ENCODE data around the gene CHRND. TPM values are rescaled to one million over a fixed set of nuclear protein-coding genes. Genes with fewer than 3 reads are reported as not detected.

CHRND gene
- total RNA-seq, 1 experiment from 2014 or later: not detected

- peaks cover 66% of the 10 kb centered on the region for H3K27me3 Mint-ChIP-seq (ENCODE audit: low read depth)
- DNase-seq (ENCODE audit: low spot score) (peak; percentile 61), ATAC-seq (peak; percentile 55)
- peak overlapping the region; percentile 67 for H3K4me3 Mint-ChIP-seq
- peaks cover 23% of the 10 kb centered on the region for H3K4me1 Mint-ChIP-seq
- H3K36me3 Mint-ChIP-seq: no peaks in the 10 kb centered on the region
- no peak overlapping the region for H3K27ac Mint-ChIP-seq
- TF ChIP-seq ATF6 (CRISPR knock-in tag; IDR thresholded peaks at IDR 0.05) (no peak), SMAD3 (CRISPR knock-in tag; IDR thresholded peaks at IDR 0.05; ENCODE audit: borderline replicate concordance) (no peak), ZNF138 (CRISPR knock-in tag; conservative IDR thresholded peaks at IDR 0.05) (no peak), ARID4B (CRISPR knock-in tag; IDR thresholded peaks at IDR 0.05; ENCODE audit: borderline replicate concordance) (no peak)
- TF ChIP-seq, protein P1, sequence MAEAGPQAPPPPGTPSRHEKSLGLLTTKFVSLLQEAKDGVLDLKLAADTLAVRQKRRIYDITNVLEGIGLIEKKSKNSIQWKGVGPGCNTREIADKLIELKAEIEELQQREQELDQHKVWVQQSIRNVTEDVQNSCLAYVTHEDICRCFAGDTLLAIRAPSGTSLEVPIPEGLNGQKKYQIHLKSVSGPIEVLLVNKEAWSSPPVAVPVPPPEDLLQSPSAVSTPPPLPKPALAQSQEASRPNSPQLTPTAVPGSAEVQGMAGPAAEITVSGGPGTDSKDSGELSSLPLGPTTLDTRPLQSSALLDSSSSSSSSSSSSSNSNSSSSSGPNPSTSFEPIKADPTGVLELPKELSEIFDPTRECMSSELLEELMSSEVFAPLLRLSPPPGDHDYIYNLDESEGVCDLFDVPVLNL (CRISPR knock-in tag; IDR thresholded peaks at IDR 0.05; ENCODE audit: borderline replicate concordance, low read depth): no peak
- TF ChIP-seq, protein P2, sequence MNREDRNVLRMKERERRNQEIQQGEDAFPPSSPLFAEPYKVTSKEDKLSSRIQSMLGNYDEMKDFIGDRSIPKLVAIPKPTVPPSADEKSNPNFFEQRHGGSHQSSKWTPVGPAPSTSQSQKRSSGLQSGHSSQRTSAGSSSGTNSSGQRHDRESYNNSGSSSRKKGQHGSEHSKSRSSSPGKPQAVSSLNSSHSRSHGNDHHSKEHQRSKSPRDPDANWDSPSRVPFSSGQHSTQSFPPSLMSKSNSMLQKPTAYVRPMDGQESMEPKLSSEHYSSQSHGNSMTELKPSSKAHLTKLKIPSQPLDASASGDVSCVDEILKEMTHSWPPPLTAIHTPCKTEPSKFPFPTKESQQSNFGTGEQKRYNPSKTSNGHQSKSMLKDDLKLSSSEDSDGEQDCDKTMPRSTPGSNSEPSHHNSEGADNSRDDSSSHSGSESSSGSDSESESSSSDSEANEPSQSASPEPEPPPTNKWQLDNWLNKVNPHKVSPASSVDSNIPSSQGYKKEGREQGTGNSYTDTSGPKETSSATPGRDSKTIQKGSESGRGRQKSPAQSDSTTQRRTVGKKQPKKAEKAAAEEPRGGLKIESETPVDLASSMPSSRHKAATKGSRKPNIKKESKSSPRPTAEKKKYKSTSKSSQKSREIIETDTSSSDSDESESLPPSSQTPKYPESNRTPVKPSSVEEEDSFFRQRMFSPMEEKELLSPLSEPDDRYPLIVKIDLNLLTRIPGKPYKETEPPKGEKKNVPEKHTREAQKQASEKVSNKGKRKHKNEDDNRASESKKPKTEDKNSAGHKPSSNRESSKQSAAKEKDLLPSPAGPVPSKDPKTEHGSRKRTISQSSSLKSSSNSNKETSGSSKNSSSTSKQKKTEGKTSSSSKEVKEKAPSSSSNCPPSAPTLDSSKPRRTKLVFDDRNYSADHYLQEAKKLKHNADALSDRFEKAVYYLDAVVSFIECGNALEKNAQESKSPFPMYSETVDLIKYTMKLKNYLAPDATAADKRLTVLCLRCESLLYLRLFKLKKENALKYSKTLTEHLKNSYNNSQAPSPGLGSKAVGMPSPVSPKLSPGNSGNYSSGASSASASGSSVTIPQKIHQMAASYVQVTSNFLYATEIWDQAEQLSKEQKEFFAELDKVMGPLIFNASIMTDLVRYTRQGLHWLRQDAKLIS (CRISPR knock-in tag; IDR thresholded peaks at IDR 0.05; ENCODE audit: borderline replicate concordance): no peak
- ChIA-PET POLR2A (no interaction called here), CTCF (interaction anchor here (0.6 to 2.0 kb wide), 7 partner anchors 14 to 121 kb away, joined by 3 to 10 read pairs (median 5); partner anchors contain the start of gene PRSS56)
- H3K9me3 Mint-ChIP-seq: no peaks in the 10 kb centered on the region
These were observed 37.8 kb upstream of the CHRND start for GRCh38 chr2:232488097-232488711.

DNA sequence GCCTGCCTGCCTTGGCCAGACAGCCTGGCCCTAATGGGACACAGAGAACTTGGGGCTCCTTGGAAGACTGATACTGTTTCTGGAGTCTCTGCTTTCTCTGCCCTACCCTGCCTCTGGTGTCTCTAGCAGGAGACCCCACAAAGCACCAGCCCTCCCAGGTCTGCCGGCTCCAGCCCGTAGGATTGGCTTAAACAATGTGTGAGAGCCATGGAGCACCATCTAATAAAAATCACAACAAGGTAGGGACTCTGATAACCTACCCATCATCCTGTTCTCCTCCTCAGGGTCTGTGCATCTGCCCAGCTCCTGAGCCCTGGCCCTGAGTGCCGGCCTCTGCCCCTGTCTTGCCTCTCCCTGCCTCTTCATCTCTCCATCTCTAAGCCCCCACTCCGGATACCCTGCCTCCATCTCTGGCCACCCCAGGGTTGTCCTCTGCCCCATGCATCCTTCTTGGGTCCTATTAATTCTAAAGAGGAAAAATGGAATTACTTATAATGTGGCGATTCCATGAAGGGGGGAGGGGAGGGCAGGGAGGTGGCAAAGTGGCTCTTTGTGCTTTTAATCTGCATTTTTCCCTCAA is 37.1 kb upstream of the CHRND start:
- Mint-ChIP-seq H3K4me3 (0 out of 2 replicates have a peak overlapping the region, but pooled peaks have one; percentile 31), H3K4me1 (peaks cover 26% of the 10 kb centered on the region), H3K9me3 (no peaks in the 10 kb centered on the region), H3K36me3 (no peaks in the 10 kb centered on the region), H3K27me3 (ENCODE audit: low read depth) (peaks cover 60% of the 10 kb centered on the region), H3K27ac (no peak overlapping the region)
- POLR2A ChIA-PET: no interaction called here
- CTCF ChIA-PET: interaction anchor here (0.6 to 2.6 kb wide), 5 partner anchors 15 to 122 kb away, joined by 3 to 14 read pairs (median 5); no protein-coding TSS in a partner anchor
- ATAC-seq (no peak), DNase-seq (ENCODE audit: low spot score) (no peak)
- TF ChIP-seq, protein P3, sequence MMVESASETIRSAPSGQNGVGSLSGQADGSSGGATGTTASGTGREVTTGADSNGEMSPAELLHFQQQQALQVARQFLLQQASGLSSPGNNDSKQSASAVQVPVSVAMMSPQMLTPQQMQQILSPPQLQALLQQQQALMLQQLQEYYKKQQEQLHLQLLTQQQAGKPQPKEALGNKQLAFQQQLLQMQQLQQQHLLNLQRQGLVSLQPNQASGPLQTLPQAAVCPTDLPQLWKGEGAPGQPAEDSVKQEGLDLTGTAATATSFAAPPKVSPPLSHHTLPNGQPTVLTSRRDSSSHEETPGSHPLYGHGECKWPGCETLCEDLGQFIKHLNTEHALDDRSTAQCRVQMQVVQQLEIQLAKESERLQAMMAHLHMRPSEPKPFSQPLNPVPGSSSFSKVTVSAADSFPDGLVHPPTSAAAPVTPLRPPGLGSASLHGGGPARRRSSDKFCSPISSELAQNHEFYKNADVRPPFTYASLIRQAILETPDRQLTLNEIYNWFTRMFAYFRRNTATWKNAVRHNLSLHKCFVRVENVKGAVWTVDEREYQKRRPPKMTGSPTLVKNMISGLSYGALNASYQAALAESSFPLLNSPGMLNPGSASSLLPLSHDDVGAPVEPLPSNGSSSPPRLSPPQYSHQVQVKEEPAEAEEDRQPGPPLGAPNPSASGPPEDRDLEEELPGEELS (CRISPR knock-in tag; IDR thresholded peaks at IDR 0.05): no peak
- TF ChIP-seq ZSCAN18 (CRISPR knock-in tag; IDR thresholded peaks at IDR 0.05) (no peak), RORB (CRISPR knock-in tag; IDR thresholded peaks at IDR 0.05) (no peak), TEAD1 (CRISPR knock-in tag; IDR thresholded peaks at IDR 0.05) (no peak), ZNF263 (CRISPR knock-in tag; IDR thresholded peaks at IDR 0.05; ENCODE audit: low read depth) (no peak), NR1H2 (CRISPR knock-in tag; IDR thresholded peaks at IDR 0.05) (no peak)
- TF ChIP-seq, protein P2 (CRISPR knock-in tag; IDR thresholded peaks at IDR 0.05; ENCODE audit: borderline replicate concordance): no peak
